EH (cell line): Measurements from ENCODE around the gene SCARB1.

Experiments used
- DNase-seq: peaks from one replicate; pipeline ENCODE4 v3.0.0-alpha.2; 2015; ENCODE audit warnings: low read depth

Gene SCARB1

GRCh38 chr12:124864326-124864752 is 675 bp upstream of the SCARB1 start:
- no peak for DNase-seq

GRCh38 chr12:124862768-124863415 is 772 bp downstream of the SCARB1 start:
- DNase-seq = peak; percentile 38

GRCh38 chr12:124861898-124862676 is 1.6 kb downstream of the SCARB1 start:
- no peak for DNase-seq

- DNase-seq = peak; percentile 58
These were observed 2.2 kb downstream of the SCARB1 start for GRCh38 chr12:124861492-124861891.

GRCh38 chr12:124857921-124858461 is 5.7 kb downstream of the SCARB1 start:
- DNase-seq = no peak

- DNase-seq = no peak
These were observed 6.9 kb downstream of the SCARB1 start for GRCh38 chr12:124856842-124857178.

GRCh38 chr12:124856132-124856841 is 7.4 kb downstream of the SCARB1 start:
- no peak for DNase-seq

- DNase-seq = no peak
These were observed 8.2 kb downstream of the SCARB1 start for GRCh38 chr12:124855275-124855957.

- DNase-seq = no peak
These were observed 9.0 kb downstream of the SCARB1 start for GRCh38 chr12:124854637-124855184.

- DNase-seq = no peak
These were observed 9.7 kb downstream of the SCARB1 start for GRCh38 chr12:124853781-124854636.

GRCh38 chr12:124852911-124853427 is 10.7 kb downstream of the SCARB1 start:
- DNase-seq = no peak

- DNase-seq = peak; percentile 50
These were observed 11.3 kb downstream of the SCARB1 start for GRCh38 chr12:124852329-124852831.

GRCh38 chr12:124851342-124851741 is 12.3 kb downstream of the SCARB1 start:
- DNase-seq = no peak

- DNase-seq = no peak
These were observed 14.3 kb downstream of the SCARB1 start for GRCh38 chr12:124849382-124849781.

- DNase-seq = no peak
These were observed 14.9 kb downstream of the SCARB1 start for GRCh38 chr12:124848621-124849380.

- no peak for DNase-seq
These were observed 16.3 kb downstream of the SCARB1 start for GRCh38 chr12:124847113-124848074.

GRCh38 chr12:124844411-124845397 is 19.0 kb downstream of the SCARB1 start:
- DNase-seq = no peak
